OCI-LY1 (cell line): ENCODE measurements around the gene SLIT3.

ENCODE experiments used
- H2AFZ ChIP-seq: fragments of 200-600 bp; sonication (generic), shearing (Covaris generic); 2 replicates; pipeline ENCODE4 v1.6.0; 2014; ENCODE audit warnings: antibody characterized with exemption, mild to moderate bottlenecking, low read length
- H3F3A ChIP-seq: fragments of 200-600 bp; sonication (generic), shearing (Covaris generic); 2 replicates; pipeline ENCODE4 v1.6.0; 2014; ENCODE audit warnings: mild to moderate bottlenecking, antibody characterized with exemption, low read length, moderate library complexity; ENCODE audit not compliant: insufficient read depth
- H3K27ac ChIP-seq: fragments of 200-600 bp; sonication (generic); 2 replicates; pipeline ENCODE4 v1.5.1; 2014; ENCODE audit warnings: low read length, mixed run types, mild to moderate bottlenecking, low read depth; ENCODE audit not compliant: poor library complexity, severe bottlenecking
- H3K27me3 ChIP-seq: fragments of 200-600 bp; sonication (generic); 2 replicates; pipeline ENCODE4 v1.6.0; 2014; ENCODE audit warnings: antibody characterized with exemption, mild to moderate bottlenecking, low read length, moderate library complexity; ENCODE audit not compliant: insufficient read depth
- H3K36me3 ChIP-seq: fragments of 200-600 bp; sonication (generic); 2 replicates; pipeline ENCODE4 v1.6.1; 2014; ENCODE audit warnings: mild to moderate bottlenecking, antibody characterized with exemption, low read length, moderate library complexity, mixed read lengths; ENCODE audit not compliant: insufficient read depth
- H3K4me1 ChIP-seq: fragments of 200-600 bp; sonication (generic); 2 replicates; pipeline ENCODE4 v1.5.1; 2014; ENCODE audit warnings: mild to moderate bottlenecking, low read length, moderate library complexity; ENCODE audit not compliant: insufficient read depth, severe bottlenecking
- H3K4me2 ChIP-seq: fragments of 200-600 bp; sonication (generic), shearing (Covaris generic); 2 replicates; pipeline ENCODE4 v1.6.1; 2014; ENCODE audit warnings: low read length
- H3K4me3 ChIP-seq: fragments of 200-600 bp; sonication (generic); 2 replicates; pipeline ENCODE4 v1.5.1; 2014; ENCODE audit warnings: low read length, low read depth, mild to moderate bottlenecking, mixed read lengths; ENCODE audit not compliant: poor library complexity, severe bottlenecking
- H3K79me2 ChIP-seq: fragments of 200-600 bp; shearing (Covaris generic); 2 replicates; pipeline ENCODE4 v1.6.1; 2016; ENCODE audit warnings: mixed run types, low read length, mixed read lengths; ENCODE audit not compliant: insufficient read depth
- H3K9ac ChIP-seq: fragments of 200-600 bp; sonication (generic), shearing (Covaris generic); 2 replicates; pipeline ENCODE4 v1.6.1; 2014; ENCODE audit warnings: mild to moderate bottlenecking, low read length, mixed read lengths
- H3K9me2 ChIP-seq: fragments of 200-600 bp; sonication (generic), shearing (Covaris generic); 2 replicates; pipeline ENCODE4 v1.6.1; 2014; ENCODE audit warnings: low read depth, mild to moderate bottlenecking, low read length, mixed read lengths
- H3K9me3 ChIP-seq: fragments of 200-600 bp; shearing (Covaris generic); 2 replicates; pipeline ENCODE4 v1.6.1; 2014; ENCODE audit warnings: low read length, mixed read lengths
- H4K20me1 ChIP-seq: fragments of 200-600 bp; sonication (generic), shearing (Covaris generic); 2 replicates; pipeline ENCODE4 v1.6.0; 2016; ENCODE audit warnings: mild to moderate bottlenecking, low read length; ENCODE audit not compliant: insufficient read depth
- CTCF ChIP-seq: fragments of 200-600 bp; sonication (generic), shearing (Covaris generic); IDR thresholded peaks from 2 replicates; pipeline ENCODE4 v1.5.1; 2017; ENCODE audit warnings: mild to moderate bottlenecking, antibody characterized with exemption, low read length, moderate library complexity, mixed read lengths
- EZH2 ChIP-seq: fragments of 200-600 bp; sonication (generic), shearing (Covaris generic); IDR thresholded peaks from 2 replicates; pipeline ENCODE4 v1.8.0; 2017; ENCODE audit warnings: borderline replicate concordance, mixed run types, mild to moderate bottlenecking, antibody characterized with exemption, low read length, moderate library complexity, mixed read lengths

The SLIT3 gene

GRCh38 chr5:168953351-168953750, 347.6 kb downstream of the SLIT3 start:
- H3K9me3 ChIP-seq = no peaks in the 10 kb centered on the region
- H3K27me3 ChIP-seq = 0 out of 2 replicates have a peak, but pooled peaks cover 6% of the 10 kb centered on the region
- no peak overlapping the region for H3K4me3 ChIP-seq
- TF ChIP-seq CTCF = no peak
- no peak for TF ChIP-seq EZH2
- H3K4me1 ChIP-seq = no peaks in the 10 kb centered on the region
- H3K4me2 ChIP-seq = no peak overlapping the region
- no peaks in the 10 kb centered on the region for H4K20me1 ChIP-seq
- no peak overlapping the region for H2AFZ ChIP-seq
- no peak overlapping the region for H3K27ac ChIP-seq
- H3K9me2 ChIP-seq = no peaks in the 10 kb centered on the region
- no peaks in the 10 kb centered on the region for H3F3A ChIP-seq
- no peak overlapping the region for H3K9ac ChIP-seq
- no peaks in the 10 kb centered on the region for H3K36me3 ChIP-seq
- no peaks in the 10 kb centered on the region for H3K79me2 ChIP-seq

DNA sequence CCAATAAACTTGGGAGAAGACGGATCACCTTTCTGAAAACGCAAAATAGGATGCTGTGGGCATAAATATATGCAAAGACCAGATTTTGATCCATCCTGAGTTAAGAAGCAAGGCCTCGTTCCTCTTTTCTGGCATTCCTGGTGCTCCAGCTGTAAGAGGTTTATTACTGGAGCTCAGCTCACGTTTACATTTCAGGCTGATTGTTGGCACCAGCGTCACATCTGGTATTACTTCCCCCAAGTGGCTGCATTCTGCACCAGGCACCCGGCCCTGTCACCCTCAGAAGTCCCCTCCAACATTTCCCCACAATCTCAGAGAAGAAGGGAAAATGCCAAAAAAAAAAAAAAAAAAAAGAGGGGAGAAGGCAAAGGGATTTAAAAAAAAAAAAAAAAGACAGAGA, 348.7 kb downstream of the SLIT3 start:
- Histone ChIP-seq H3K36me3 (no peaks in the 10 kb centered on the region), H3F3A (no peaks in the 10 kb centered on the region), H3K27me3 (0 out of 2 replicates have a peak, but pooled peaks cover 6% of the 10 kb centered on the region), H3K4me1 (no peaks in the 10 kb centered on the region), H3K4me2 (no peak overlapping the region), H3K9me3 (no peaks in the 10 kb centered on the region), H4K20me1 (no peaks in the 10 kb centered on the region), H3K79me2 (no peaks in the 10 kb centered on the region), H3K4me3 (no peak overlapping the region), H3K9me2 (no peaks in the 10 kb centered on the region), H3K9ac (no peak overlapping the region), H2AFZ (no peak overlapping the region), H3K27ac (no peak overlapping the region)
- TF ChIP-seq EZH2 (no peak), CTCF (no peak)

- H3K4me3 ChIP-seq = no peak overlapping the region
- 0 out of 2 replicates have a peak, but pooled peaks cover 6% of the 10 kb centered on the region for H3K27me3 ChIP-seq
- H2AFZ ChIP-seq = no peak overlapping the region
- H3F3A ChIP-seq = no peaks in the 10 kb centered on the region
- TF ChIP-seq EZH2 (no peak), CTCF (no peak)
- no peaks in the 10 kb centered on the region for H4K20me1 ChIP-seq
- no peaks in the 10 kb centered on the region for H3K4me1 ChIP-seq
- no peak overlapping the region for H3K27ac ChIP-seq
- no peak overlapping the region for H3K9ac ChIP-seq
- no peaks in the 10 kb centered on the region for H3K9me3 ChIP-seq
- no peaks in the 10 kb centered on the region for H3K79me2 ChIP-seq
- no peak overlapping the region for H3K4me2 ChIP-seq
- H3K36me3 ChIP-seq = no peaks in the 10 kb centered on the region
- H3K9me2 ChIP-seq = no peaks in the 10 kb centered on the region
Measured at GRCh38 chr5:168951769-168952168, 349.2 kb downstream of the SLIT3 start.
